ENCODE results near the gene PPP1R12B. TPM values are rescaled to one million over a fixed set of nuclear protein-coding genes. Genes with fewer than 3 reads are reported as not detected.
"Not testable (repeated sequence)": the region's sequence is repeated elsewhere in the genome, so short reads cannot be mapped to it uniquely, and the experiment has no call there.

PPP1R12B gene
- total RNA-seq, 3 donors from 2014 or later = 80.9 to 655 (median 89.0) TPM

GRCh38 chr1:202420422-202421094 is 72.1 kb downstream of the PPP1R12B start:
- DNase-seq; H3K4me1 ChIP-seq (ENCODE audit: low read depth); H3K4me3 ChIP-seq; ATAC-seq; H3K9me3 ChIP-seq; H3K36me3 ChIP-seq (ENCODE audit: low read depth); intact Hi-C loops (cut with DNase I, micrococcal nuclease): not testable (repeated sequence)

GRCh38 chr1:202422709-202423108 is 74.2 kb downstream of the PPP1R12B start:
- ATAC-seq; H3K4me1 ChIP-seq (ENCODE audit: low read depth); H3K36me3 ChIP-seq (ENCODE audit: low read depth); DNase-seq; intact Hi-C loops (cut with DNase I, micrococcal nuclease); H3K9me3 ChIP-seq; H3K4me3 ChIP-seq: not testable (repeated sequence)

GRCh38 chr1:202424260-202424659 is 75.8 kb downstream of the PPP1R12B start:
- intact Hi-C loops (cut with DNase I, micrococcal nuclease); ATAC-seq; H3K9me3 ChIP-seq; H3K4me1 ChIP-seq (ENCODE audit: low read depth); DNase-seq; H3K4me3 ChIP-seq; H3K36me3 ChIP-seq (ENCODE audit: low read depth): not testable (repeated sequence)

- intact Hi-C loops (cut with DNase I, micrococcal nuclease); H3K36me3 ChIP-seq (ENCODE audit: low read depth); H3K4me3 ChIP-seq: not testable (repeated sequence)
Measured at GRCh38 chr1:202430111-202430510, 81.6 kb downstream of the PPP1R12B start.

GRCh38 chr1:202432338-202432737 is 83.8 kb downstream of the PPP1R12B start:
- H3K9me3 ChIP-seq; H3K36me3 ChIP-seq (ENCODE audit: low read depth); H3K4me3 ChIP-seq; DNase-seq; intact Hi-C loops (cut with DNase I, micrococcal nuclease); ATAC-seq; H3K4me1 ChIP-seq (ENCODE audit: low read depth): not testable (repeated sequence)

More at GRCh38 chr1:202430111-202430510, 81.6 kb downstream of the PPP1R12B start:
- ATAC-seq; DNase-seq; H3K4me1 ChIP-seq (ENCODE audit: low read depth); H3K9me3 ChIP-seq: not testable (repeated sequence)

GRCh38 chr1:202433155-202434043 is 84.9 kb downstream of the PPP1R12B start:
- intact Hi-C loops (cut with DNase I, micrococcal nuclease) = no loop called here
- TF ChIP-seq CTCF (IDR thresholded peaks at IDR 0.05) = no peak
- no peak overlapping the region for H3K4me3 ChIP-seq
- ATAC-seq = no peak
- H3K36me3 ChIP-seq (ENCODE audit: low read depth) = peaks cover 3% of the 10 kb centered on the region
- no peak for DNase-seq
- no peaks in the 10 kb centered on the region for H3K4me1 ChIP-seq (ENCODE audit: low read depth)
- no peaks in the 10 kb centered on the region for H3K9me3 ChIP-seq

- no peak for TF ChIP-seq CTCF (IDR thresholded peaks at IDR 0.05)
- H3K4me3 ChIP-seq = no peak overlapping the region
- DNase-seq (no peak), ATAC-seq (no peak)
- H3K36me3 ChIP-seq (ENCODE audit: low read depth) = peaks cover 3% of the 10 kb centered on the region
- intact Hi-C loops (cut with DNase I, micrococcal nuclease) = no loop called here
- no peaks in the 10 kb centered on the region for H3K9me3 ChIP-seq
- no peaks in the 10 kb centered on the region for H3K4me1 ChIP-seq (ENCODE audit: low read depth)
Measured at GRCh38 chr1:202434059-202434458, 85.6 kb downstream of the PPP1R12B start.

All from mucosa of descending colon (tissue), 3 donors.